NCI-H345 treated with DMSO at 0.1 percent for 48 hours (cell line): ENCODE measurements around the gene PRRX1.

ENCODE experiments used
- DNase-seq: peaks from one replicate; lab custom pipeline; 2025; ENCODE audit not compliant: unreplicated experiment; lab: John Stamatoyannopoulos, UW

The PRRX1 gene

GRCh38 chr1:170664828-170665612 lies 1.1 kb downstream of the PRRX1 start:
- no peak for DNase-seq

GRCh38 chr1:170665629-170666028 lies 1.7 kb downstream of the PRRX1 start:
- DNase-seq, result no peak

- DNase-seq, result no peak
These were observed 2.8 kb downstream of the PRRX1 start for GRCh38 chr1:170666541-170667254.

- DNase-seq, result no peak
These were observed 4.5 kb downstream of the PRRX1 start for GRCh38 chr1:170668209-170669106.

GRCh38 chr1:170669107-170669445 lies 5.1 kb downstream of the PRRX1 start:
- DNase-seq, result no peak

GRCh38 chr1:170669586-170670530 lies 5.9 kb downstream of the PRRX1 start:
- DNase-seq, result no peak

- DNase-seq, result no peak
These were observed 7.1 kb downstream of the PRRX1 start for GRCh38 chr1:170670802-170671628.

- DNase-seq, result no peak
These were observed 7.7 kb downstream of the PRRX1 start for GRCh38 chr1:170671629-170671963.

GRCh38 chr1:170672316-170672715 lies 8.4 kb downstream of the PRRX1 start:
- DNase-seq, result no peak

GRCh38 chr1:170674239-170674638 lies 10.3 kb downstream of the PRRX1 start:
- DNase-seq, result no peak

- DNase-seq, result no peak
These were observed 11.1 kb downstream of the PRRX1 start for GRCh38 chr1:170674986-170675385.

- no peak for DNase-seq
These were observed 11.9 kb downstream of the PRRX1 start for GRCh38 chr1:170675865-170676264.

GRCh38 chr1:170676628-170677027 lies 12.7 kb downstream of the PRRX1 start:
- DNase-seq, result no peak

- DNase-seq, result no peak
These were observed 14.2 kb downstream of the PRRX1 start for GRCh38 chr1:170678027-170678600.

- DNase-seq, result no peak
These were observed 16.5 kb downstream of the PRRX1 start for GRCh38 chr1:170680428-170680827.

- DNase-seq, result no peak
These were observed 18.2 kb downstream of the PRRX1 start for GRCh38 chr1:170682169-170682568.

GRCh38 chr1:170682809-170683208 lies 18.9 kb downstream of the PRRX1 start:
- no peak for DNase-seq

GRCh38 chr1:170685166-170685565 lies 21.2 kb downstream of the PRRX1 start:
- DNase-seq, result no peak

- no peak for DNase-seq
These were observed 22.4 kb downstream of the PRRX1 start for GRCh38 chr1:170686291-170686690.
